Activated T-cell treated with anti-CD3 and anti-CD28 coated beads for 1 hour (primary cell): ENCODE data around the gene FGD2.
A peak's percentile ranks its signal among the peaks of the same experiment; 100 is the strongest.

Experiments used
- DNase-seq: peaks from one replicate; pipeline ENCODE4 v3.0.0-alpha.2; 2020; ENCODE audit warnings: low read depth

FGD2 gene

DNA sequence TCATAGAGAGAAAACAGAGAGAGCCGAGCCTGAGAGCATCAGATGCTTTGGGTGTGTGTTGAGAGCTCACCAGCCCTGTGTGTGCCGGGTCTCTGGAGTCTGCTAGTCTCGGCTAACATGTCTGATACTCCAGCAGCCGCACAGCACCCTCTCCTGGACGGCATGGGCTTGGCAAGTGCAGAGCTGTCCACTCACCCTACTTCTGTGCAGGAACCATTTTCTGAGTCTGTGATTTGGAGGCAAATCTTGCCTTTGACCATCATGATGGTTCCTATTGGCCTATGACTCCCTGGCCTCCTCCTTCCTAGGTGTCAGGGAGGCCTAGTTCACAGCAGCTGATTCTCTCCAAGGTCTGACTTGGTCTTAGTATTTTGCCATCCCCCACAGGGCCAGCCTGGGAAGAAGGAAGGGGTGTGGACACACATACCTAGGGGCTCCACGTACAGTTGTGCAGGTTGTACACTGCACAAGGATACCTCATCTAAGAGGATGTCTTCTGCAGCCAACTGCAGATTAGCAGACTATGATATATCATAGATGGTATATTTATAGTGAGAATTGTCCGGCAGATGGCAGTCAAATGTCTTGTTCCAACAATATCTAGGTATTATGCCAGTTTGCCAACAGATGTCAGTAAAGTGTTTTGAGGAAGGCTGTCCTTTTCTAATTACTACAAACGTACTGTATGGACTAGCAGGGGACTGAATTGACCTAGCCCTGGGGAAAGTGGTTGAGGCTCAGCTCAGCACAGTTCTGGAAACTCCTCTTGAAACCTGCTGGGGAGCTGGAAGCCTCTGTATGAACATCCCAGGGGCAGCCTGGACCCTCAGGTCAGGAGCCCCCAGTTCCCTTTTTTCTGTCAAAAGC lies 13.0 kb downstream of the FGD2 start:
- DNase-seq = peak; percentile 82

- no peak for DNase-seq
These were observed 13.6 kb downstream of the FGD2 start for GRCh38 chr6:37019065-37019450.

GRCh38 chr6:37020381-37020780 lies 14.9 kb downstream of the FGD2 start:
- no peak for DNase-seq

DNA sequence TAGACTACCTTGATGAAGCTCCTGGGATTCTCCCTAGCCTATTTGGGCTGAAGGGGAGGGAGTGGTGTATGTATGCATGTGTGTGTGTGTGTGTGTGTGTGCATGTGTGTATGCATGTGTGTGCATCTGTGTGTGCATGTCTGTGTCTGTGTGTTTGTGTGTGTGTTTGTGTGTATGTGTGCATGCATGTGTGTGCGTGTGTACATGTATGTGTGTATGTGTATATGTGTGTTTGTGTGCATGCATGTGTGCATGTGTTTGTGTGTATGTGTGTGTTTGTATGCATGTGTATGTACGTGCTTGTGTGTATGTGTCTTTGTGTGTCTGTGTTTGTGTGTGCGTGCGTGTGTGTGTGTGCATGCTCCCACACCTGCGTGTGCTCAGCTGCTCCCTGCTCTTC lies 15.4 kb downstream of the FGD2 start:
- DNase-seq = no peak

DNA sequence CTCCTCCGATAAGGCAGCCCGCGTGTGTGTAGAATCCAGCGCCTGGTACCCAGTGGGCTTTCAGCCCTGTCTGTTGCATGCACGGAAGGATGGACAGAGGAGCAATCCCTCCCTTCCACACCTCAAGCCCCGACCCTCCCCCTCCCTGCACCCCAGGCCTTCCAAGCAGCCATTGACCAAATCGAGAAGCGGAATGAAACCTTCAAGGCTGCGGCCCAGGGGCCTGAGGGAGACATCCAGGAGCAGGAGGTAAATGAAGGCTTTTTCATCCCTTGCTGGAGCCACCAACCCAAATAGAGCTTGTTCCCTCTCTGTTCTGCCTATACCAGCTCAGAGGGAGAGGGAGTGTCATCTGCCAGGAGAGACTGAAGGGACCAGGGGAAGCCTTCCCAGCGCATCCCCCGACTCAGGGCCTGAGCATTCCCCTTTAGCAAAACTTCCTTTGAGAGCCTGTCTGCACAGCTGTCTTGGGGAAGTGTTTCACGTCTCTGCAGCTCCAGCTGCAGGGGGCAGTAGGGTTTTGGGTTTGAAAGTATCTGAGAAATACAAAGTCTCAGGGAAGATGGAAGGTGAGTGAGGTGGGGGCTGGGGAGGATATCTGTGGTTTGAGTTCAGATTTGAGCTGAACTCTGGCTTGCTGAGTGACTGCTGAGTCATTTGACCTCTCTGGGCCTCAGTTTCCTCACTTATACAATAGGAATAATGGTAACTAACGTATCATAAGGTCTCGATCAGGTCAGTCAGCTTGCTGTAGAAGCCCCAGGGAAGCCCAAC lies 16.1 kb downstream of the FGD2 start:
- peak; percentile 59 for DNase-seq

DNA sequence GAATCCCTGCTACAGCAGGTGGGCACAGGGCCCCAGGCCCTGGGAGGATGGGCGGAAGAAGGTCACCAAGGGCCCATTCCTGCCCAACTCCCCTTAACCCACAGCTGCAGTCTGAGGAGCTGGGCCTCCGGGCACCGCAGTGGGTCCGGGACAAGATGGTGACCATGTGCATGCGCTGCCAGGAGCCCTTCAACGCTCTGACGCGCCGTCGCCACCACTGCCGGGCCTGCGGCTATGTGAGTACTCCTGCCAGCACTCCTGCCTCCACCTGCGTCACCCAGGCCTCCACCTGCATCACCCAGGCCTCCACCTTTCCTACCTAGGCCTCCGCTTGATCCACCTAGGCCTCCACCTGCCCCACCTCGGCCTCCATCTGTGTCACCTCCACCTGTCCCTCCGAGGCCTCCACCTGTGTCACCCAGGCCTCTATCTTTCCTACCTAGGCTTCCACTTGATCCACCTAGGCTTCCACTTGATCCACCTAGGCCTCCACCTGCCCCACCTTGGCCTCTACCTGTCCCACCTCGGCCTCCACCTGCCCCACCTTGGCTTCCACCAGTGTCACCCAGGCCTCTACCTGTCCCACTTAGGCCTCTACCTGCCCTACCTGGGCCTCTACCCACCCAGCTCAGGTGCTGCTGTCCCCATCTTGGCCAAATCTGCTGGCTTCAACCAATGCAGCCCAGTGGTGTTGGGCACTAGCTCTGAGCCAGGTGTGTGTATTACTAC lies 16.8 kb downstream of the FGD2 start:
- no peak for DNase-seq

- no peak for DNase-seq
These were observed 19.3 kb downstream of the FGD2 start for GRCh38 chr6:37024656-37025337.

DNA sequence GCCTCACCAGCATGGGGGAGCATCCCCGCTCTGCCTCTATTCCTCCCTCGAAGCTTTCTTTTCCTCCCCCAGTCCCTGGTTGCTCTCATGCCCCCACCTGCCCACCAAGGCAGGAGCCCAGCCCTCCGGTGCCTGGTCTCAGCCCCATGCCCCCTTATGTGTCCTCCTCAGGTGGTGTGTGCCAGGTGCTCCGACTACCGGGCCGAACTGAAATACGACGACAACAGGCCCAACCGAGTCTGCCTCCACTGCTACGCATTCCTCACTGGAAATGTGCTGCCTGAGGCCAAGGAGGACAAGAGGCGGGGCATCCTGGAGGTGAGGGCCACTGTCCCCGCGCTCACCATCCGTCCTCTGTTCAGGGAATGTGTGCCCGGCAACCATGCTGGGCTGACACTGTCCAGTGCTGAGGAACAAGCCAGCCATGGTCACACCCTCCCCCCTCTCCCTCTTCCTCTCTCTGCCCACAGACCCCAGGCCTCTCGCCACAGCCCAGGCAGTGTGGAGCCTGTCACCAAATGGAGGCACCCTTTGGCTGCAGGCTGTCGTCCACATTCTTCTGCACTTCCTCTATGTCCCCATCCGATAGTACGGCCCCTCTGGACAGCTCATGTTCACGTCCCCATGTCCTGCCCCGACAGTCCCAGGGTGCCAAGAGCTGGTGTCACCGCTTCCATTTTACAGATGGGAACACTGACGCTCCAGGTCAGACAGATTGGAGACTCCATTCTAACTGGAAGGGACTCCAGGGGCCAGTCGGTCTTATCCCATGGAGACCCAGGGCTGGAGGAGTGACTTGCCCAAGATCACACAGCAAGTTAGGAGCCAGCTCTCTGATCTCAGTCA lies 20.4 kb downstream of the FGD2 start:
- DNase-seq = no peak

- DNase-seq = no peak
These were observed 21.7 kb downstream of the FGD2 start for GRCh38 chr6:37027036-37027720.

GRCh38 chr6:37027811-37028469 lies 22.5 kb downstream of the FGD2 start:
- no peak for DNase-seq

GRCh38 chr6:37029249-37029971 lies 24.0 kb downstream of the FGD2 start:
- DNase-seq = no peak

DNA sequence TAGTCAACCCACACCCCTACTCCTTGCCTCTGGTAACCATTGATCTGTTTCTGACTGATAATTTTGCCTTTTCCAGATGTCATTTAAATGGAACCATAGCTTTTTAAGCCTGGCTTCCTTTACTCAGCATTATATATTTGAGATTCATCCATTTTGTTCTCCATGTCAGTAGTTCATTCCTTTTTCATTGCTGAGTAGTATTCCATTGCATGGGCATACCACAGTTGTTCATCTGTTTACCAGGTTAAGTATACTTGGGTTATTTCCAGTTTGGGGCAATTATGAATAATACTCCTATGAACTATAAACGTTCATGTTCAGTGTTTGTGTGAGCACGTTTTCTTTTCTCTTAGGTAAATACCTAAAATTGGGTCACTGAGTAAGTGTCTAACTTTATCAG lies 25.1 kb downstream of the FGD2 start:
- DNase-seq = no peak

DNA sequence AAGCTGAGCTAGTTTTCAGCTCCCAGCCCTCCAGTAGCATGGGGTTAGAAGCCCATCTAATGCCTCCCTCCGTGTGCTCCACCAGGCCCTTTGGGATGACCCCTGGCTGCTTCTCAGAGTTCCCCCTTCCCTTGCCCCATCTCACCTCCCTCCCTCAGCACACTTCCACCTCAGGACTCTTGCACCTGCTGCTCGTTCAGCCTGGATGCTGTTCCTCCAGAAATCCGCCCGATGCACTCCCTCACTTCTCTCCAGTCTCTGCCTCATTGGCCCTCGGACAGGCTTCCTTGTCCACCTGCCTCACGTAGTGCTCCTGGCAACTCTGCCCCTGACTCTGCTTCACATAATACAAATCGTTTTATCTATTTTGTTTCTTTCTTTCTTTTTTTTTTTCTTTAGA lies 26.8 kb downstream of the FGD2 start:
- DNase-seq = no peak

DNA sequence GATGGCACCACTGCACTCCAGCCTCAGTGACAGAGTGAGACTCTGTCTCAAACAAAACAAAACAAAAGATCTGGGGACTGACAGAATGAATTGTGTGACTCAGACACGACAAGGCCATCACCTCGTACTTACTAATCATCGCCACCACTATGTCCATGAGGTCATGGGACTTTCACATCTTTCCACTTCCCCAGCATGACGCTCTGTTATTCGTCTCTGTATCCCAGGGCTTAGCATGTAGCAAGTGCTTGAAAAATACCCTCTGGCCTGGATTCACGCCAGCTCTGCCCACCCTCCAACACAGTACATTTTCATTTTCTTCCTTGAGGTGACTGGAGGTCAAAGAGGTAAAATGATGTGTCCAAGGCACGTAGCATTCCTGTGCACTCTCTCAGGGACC lies 27.8 kb downstream of the FGD2 start:
- DNase-seq = no peak

DNA sequence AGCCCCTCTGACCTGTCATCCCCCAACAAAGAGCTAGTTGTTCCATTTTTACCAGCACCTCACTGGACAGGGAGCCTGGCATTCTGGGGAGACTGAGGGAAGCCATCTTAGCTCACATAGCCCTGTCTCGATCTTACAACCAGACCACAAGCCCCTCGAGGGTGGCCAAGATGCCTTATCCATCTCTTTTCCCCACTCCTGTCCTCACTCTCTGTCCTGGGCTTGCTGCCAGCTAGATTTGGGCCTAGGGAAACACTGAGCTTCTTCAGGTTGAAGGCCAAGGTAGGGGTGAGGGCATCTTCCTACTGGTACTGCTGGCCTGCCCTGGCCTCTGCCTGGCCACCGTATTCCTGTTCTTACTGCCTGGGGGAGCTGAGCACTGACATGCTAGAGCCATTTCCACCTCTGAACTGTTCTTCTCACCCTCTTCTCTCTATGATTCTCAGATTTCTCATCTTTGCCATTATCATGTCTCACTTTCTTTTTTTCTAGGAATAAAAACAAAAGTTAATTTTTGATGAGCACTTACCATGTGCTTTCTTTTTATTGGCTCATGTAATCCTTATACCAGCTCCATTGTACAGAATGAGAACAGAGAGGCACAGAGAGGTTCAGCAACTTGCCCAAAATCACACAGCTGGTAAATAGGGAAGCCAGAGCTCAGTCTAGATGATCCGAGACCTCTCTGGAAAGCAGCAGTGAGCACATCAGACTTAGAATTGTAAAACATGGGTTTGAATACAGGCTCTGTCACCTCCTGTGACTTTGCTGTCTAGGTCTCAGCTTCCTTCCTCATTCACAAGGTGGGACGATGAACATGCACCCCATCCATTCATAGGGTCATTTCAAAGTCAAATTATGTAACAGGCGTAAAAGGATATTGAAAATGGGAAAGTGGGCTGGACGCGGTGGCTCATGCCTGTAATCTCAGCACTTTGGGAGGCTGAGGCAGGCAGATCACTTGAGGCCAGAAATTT lies 28.7 kb downstream of the FGD2 start:
- DNase-seq = no peak

GRCh38 chr6:37036146-37036545 lies 30.7 kb downstream of the FGD2 start:
- DNase-seq = no peak

DNA sequence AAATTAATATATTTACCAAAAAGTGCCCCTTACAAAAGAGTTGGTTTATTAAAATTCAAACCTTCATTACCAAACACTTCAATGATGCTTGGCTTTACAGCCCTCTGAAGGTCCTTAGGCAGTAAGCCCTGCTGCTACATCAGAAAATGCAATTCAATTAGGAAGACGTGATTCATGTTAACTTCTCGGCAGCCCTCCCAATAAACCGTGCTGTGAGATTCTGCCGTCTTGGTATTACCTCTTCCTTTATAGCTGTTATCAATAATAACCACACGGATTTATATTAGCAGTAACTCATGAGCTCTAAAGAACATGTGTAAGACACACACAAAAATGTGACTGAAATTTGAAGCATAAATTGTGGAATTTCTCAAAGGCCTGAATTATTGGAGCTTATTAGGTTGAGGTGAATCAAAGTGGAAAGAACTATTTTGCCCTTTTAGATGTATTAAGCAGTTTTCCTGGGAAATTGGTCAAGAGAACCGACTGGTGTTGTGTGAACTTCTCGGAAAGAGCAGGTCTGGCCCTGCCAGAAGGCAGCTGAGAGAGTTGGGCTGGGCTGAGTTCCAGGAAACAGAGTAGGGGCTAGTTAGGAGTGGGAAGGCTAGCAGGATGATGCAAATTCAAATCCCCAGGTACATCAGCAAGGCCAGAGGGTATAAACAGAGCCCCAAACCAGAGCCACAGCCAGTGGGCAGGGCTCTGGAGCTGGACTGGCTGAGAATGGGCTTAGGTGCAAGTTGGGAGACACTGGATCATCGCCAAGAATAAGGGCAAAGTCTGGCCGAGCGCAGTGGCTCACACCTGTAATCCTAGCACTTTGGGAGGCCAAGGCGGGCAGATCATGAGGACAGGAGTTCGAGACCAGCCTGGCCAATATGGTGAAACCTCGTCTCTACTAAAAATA lies 33.1 kb downstream of the FGD2 start:
- DNase-seq = no peak
